Esophagus squamous epithelium (tissue), 4 donors: ENCODE data around the gene ARMH1.

Experiments used
- CTCF ChIP-seq, 6 experiments: fragments of 450-650 bp in 4 of 6; fragments of 200-600 bp in 2 of 6; sonication (generic) in 2 of 6; IDR thresholded peaks; one replicate each; pipeline ENCODE4 v1.5.1; 2016 to 2019; ENCODE audit warnings: antibody characterized with exemption in 6 of 6, mild to moderate bottlenecking in 4 of 6, moderate library complexity in 4 of 6
- POLR2A ChIP-seq, 4 donors: fragments of 450-650 bp; IDR thresholded peaks; one replicate each; pipeline ENCODE4 v1.6.1; 2017; ENCODE audit warnings: antibody characterized with exemption in 4 of 4, mild to moderate bottlenecking in 4 of 4, moderate library complexity in 3 of 4

GRCh38 chr1:44717653-44718052 lies 43.1 kb downstream of the ARMH1 start:
- TF ChIP-seq POLR2A (IDR thresholded peaks at IDR 0.05) (no peak), CTCF (IDR thresholded peaks at IDR 0.05) (no peak)
